Erythroblast (primary cell): ENCODE data around the gene ATP7A.
"Not testable (repeated sequence)": the region's sequence is repeated elsewhere in the genome, so short reads cannot be mapped to it uniquely, and the experiment has no call there.

Source experiments
- GATA1 ChIP-seq: IDR thresholded peaks from 2 replicates; pipeline ENCODE4 v1.6.1; 2011; ENCODE audit warnings: low read depth, mild to moderate bottlenecking, control low read depth, low read length, moderate library complexity
- POLR2A ChIP-seq: IDR thresholded peaks from 2 replicates; pipeline ENCODE4 v1.6.1; 2011; ENCODE audit warnings: mild to moderate bottlenecking, low read length

- not testable (repeated sequence) for TF ChIP-seq POLR2A, GATA1
These were observed 162.9 kb downstream of the ATP7A start for GRCh38 chrX:78073147-78074077.
